Measurements from ENCODE around the gene SUGCT. TPM values are rescaled to one million over a fixed set of nuclear protein-coding genes. Genes with fewer than 3 reads are reported as not detected.
"Not testable (repeated sequence)": the region's sequence is repeated elsewhere in the genome, so short reads cannot be mapped to it uniquely, and the experiment has no call there.

SUGCT gene
- total RNA-seq, 1 donor from 2014 or later, result 8.4 TPM

DNA sequence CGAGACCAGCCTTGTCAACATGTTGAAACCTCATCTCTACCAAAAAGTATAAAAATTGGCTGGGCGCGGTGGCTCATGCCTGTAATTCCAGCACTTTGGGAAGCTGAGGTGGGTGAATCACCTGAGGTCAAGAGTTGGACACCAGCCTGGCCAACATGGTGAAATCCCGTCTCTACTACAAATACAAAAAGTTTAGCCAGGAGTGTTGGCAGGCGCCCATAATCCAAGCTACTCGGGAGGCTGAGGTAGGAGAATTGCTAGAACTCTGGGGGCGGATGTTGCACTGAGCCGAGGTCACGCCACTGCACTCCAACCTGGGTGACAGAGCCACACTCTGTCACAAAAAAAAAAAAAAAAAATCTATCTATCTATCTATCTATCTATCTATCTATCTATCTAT lies 279.9 kb downstream of the SUGCT start:
- intact Hi-C loops (cut with DNase I); DNase-seq; ATAC-seq (ENCODE audit: poor library complexity): not testable (repeated sequence)

DNA sequence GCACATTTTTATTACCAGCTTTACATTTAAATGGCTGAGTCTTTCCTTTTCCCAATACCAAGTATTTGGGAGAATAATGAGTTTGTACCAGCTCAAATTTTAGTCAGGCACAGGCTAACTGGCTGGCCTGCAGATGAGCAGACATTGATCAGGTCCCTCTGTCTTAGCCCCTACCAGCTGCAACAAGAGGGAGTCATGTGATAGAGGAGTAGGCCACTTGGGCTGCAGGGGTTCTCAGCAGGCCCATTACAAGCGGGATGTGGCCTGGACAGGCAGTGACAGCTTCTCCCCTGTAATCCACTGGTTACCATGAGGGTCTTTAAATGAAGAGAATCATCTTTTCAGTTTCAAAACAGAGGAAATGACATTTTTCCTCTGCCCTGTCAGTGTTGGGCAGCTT lies 283.6 kb downstream of the SUGCT start:
- ATAC-seq (ENCODE audit: poor library complexity) (no peak), DNase-seq (no peak)
- intact Hi-C loops (cut with DNase I), result no loop called here

DNA sequence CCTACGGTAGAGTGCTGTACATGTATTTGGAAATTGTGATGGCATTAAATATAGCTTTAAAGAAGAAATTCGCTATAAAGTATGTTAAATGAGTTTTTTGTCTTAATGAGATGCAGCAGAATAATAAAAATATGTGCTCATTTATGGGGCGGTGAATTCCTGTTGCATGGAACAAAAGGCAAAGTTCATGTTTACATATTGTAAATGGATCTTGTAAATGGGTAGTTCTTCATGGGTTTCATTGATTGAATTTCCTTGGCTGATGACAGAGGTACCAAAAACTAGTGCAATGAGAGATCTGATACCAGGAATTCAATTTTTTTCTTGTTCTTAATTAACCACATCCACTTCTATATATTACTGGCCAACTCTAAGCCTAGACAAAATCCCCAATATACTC lies 284.2 kb downstream of the SUGCT start:
- intact Hi-C loops (cut with DNase I), result no loop called here
- no peak for DNase-seq
- no peak for ATAC-seq (ENCODE audit: poor library complexity)

DNA sequence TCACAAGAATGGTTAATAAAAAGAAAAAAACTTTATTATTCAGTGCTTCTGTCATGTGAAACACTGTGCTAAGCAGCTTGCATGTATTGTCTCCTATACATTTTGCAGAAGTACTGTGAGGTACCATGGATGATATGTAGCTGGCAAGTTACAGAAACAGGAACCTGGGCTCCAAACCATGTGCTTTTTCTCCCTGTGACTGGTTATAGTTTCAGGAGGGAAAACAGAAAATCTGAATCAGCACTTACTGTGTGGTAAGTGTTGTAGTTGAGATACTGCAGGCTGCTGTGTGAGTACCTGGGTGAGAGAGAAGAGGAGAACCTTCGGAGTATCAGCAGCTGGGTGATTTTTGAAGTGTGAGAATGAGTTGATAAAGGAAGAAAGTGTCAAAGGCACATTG lies 285.0 kb downstream of the SUGCT start:
- intact Hi-C loops (cut with DNase I), result no loop called here
- ATAC-seq (ENCODE audit: poor library complexity) (no peak), DNase-seq (no peak)

DNA sequence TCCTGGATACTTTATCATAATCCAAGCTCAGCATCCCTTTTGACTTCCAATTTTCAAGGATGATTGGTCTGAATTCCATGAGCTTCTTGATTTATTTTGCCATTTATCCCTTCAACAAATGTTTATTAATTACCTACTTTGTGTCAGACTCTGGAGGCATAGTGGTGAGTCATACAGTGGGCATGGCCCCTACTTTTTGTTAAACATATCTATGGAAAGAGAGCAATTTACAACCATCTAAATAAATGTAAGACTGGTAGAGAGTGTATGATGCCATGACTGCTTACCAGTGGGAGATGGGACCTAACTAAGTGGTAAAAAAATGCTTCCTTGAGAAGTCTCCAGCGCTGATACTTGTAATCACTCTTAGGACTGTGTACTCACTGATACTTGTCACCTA lies 286.6 kb downstream of the SUGCT start:
- ATAC-seq (ENCODE audit: poor library complexity) (no peak), DNase-seq (no peak)
- intact Hi-C loops (cut with DNase I), result no loop called here

DNA sequence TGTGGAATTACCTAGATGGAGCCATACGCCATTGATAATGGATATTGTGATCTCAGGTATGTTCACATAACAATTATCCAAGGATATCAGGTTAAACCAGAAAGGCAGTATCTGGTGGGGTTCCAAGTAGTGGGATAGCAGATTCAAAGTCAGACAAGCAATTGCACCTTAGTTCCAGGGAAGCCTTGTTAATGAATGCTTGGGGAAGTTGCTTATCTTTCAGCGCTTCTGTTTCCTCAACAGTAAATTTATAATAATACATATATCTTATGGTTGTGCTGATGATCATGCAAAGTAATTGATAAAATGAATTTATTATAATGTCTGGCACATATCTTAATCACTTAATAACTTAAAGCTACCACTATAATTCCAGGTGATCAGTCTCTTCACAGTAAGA lies 290.9 kb downstream of the SUGCT start:
- DNase-seq (no peak), ATAC-seq (ENCODE audit: poor library complexity) (no peak)
- intact Hi-C loops (cut with DNase I), result no loop called here

DNA sequence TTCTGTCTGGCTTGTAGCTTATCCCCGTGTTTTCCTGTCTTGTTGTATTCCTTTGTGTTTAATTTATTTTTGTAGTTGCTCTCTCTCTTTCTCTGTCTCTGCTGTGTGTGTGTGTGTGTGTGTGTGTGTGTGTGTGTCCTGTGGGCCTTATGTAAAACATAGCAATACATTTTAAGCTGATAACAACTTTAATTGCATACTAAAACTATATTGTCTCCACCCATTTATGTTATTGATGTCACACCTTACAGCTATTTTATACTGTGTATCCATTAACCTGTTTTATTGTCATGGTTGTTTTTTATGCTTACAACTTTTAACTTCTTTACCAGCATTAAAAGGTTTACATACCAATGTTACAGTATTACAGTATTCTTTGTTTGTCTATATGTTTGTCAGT lies 293.6 kb downstream of the SUGCT start:
- ATAC-seq (ENCODE audit: poor library complexity) (no peak), DNase-seq (no peak)
- intact Hi-C loops (cut with DNase I), result no loop called here

DNA sequence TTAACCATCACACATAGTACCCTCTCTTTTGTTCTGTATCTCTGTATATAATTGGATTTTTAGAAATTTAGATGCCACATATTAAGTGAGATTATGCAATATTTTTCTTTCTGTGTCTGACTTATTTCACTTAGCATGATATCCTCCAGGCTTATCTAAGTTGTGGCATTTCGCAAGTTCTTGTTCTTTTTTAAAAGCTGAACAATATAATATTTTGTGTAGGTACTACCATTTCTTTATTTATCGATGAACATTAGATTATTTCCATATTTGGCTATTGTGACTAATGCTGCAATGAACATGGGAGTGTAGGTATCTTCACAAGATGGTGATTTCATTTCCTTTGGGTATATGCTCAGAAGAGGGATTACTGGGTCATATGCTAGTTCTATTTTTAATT lies 295.0 kb downstream of the SUGCT start:
- ATAC-seq (ENCODE audit: poor library complexity) (no peak), DNase-seq (no peak)
- intact Hi-C loops (cut with DNase I), result no loop called here

DNA sequence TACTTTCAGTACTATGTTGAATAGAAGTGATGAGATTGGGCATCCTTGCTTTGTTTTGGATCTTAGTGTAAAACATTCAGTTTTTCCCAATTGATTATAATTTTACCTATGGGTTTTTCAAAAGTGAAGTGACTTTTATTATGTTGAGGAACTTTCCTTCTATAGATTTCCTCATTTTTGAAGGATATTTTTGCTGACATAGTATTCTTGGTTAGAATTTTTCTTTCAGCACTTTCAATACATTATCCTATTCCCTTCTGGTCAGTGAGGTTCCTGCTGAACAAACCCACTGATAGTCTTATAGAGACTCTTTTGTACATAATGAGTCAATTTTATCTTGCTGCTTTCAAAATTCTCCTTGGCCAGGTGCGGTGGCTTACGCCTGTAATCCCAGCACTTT lies 297.2 kb downstream of the SUGCT start:
- DNase-seq, result no peak
- no peak for ATAC-seq (ENCODE audit: poor library complexity)
- intact Hi-C loops (cut with DNase I), result no loop called here

DNA sequence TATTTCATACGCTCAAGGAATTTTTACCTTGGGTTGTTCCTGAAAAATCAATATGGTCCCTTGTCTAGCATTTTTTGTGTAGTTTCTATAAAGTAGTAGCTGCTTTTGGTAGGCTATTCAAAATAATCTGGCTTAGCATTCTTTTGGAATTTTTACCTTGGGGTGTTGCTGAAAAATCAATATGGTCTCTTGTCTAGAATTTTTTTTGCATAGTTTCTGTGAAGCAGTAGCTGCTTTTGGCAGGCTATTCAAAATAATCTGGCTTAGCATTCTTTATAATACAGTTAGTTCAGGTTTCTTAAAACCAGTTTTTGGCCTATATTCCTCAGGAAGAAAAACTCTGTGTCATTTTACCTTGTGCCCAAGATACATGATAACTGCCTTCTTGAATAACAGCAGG lies 301.9 kb downstream of the SUGCT start:
- intact Hi-C loops (cut with DNase I), result no loop called here
- DNase-seq (no peak), ATAC-seq (ENCODE audit: poor library complexity) (no peak)

DNA sequence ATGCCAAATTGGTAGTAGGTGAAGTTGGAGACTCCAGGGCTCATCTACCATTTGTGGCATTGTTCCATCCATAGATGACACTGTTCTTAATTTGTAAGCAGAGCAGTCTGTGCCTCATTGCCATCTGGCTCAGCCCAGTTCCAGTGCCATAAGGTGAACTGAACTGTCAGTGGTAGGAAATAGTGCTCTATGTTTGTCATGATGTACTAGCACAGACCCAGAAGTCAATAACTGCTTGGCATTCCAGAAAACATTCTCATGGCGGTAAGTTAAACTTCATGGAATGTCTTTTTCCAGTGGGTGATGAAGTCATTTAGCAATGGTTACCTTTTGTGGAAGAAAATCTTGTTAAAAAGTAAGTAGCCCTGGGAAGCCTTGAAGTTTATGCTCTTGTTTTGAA lies 302.7 kb downstream of the SUGCT start:
- intact Hi-C loops (cut with DNase I), result no loop called here
- DNase-seq (no peak), ATAC-seq (ENCODE audit: poor library complexity) (no peak)

DNA sequence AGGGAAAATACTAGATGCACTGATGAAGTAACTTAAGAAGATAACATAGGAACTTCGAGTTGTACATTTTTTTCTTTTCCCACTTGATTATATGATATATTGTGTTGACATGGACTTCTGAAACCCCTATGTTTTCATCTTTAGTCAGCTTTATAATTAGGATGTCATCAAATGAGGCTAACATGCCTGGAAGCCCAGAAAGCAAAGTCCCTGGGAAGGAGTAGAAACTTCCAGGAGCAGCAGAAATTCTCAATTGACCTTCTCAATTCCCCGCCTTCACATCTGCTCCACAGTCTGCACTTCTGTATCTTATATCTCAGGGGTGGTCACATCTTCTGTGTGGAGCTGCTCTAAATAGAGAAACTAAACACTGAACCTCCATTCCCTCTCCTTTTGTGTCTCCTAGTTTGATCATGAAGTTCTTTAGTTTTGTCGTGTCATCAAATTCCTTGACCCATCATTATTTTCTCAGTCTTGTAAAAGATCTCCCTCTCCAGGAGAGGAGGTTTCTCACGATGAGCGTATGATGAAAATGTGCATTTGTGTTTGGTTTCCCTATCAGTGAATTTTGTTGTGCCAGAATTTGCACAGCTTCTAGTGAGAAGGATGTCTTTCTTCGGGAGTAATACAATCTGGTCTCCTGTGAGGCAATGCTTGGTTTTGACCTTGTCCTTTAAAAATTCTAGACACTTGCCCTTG lies 303.3 kb downstream of the SUGCT start:
- intact Hi-C loops (cut with DNase I), result no loop called here
- ATAC-seq (ENCODE audit: poor library complexity) (no peak), DNase-seq (no peak)

DNA sequence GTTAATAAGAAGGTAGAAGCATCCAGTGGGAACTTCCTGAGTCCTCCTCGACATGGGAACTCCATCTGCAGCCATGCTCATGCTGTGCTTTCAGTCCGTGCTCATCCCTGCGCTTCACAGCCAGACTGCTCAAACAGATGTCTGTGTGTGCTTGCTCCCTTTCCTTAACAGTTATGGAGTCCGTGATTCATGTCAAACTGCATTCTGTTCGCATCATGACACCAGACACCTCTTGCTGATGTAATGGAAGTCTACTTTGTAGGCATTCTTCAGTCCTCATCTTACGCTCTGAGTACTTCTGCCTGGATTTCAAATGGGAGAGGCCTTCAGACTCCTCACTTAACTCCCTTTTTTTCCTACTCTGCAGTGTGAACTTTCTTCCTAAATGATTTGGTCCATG lies 304.9 kb downstream of the SUGCT start:
- ATAC-seq (ENCODE audit: poor library complexity), result no peak
- no peak for DNase-seq
- intact Hi-C loops (cut with DNase I), result no loop called here

DNA sequence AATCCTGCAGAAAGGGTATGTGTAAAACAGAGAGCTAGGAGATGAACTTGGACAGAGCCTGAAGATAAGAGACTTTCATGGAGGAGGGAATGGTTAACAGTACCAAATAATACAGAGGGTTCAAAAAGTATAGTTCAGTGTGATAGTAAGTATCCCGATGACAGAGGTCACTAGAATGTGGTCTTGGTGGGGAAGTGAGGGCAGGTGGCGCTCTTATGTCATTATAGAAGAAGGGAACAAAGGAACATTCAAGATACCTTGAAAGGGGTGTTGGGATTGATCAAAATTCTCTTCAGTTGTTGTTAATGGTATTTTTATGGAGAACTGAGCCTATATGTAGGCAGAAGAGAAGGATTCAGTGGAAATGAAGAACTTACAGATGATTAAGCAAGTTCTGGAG lies 312.5 kb downstream of the SUGCT start:
- ATAC-seq (ENCODE audit: poor library complexity), result no peak
- intact Hi-C loops (cut with DNase I), result no loop called here
- DNase-seq, result no peak

DNA sequence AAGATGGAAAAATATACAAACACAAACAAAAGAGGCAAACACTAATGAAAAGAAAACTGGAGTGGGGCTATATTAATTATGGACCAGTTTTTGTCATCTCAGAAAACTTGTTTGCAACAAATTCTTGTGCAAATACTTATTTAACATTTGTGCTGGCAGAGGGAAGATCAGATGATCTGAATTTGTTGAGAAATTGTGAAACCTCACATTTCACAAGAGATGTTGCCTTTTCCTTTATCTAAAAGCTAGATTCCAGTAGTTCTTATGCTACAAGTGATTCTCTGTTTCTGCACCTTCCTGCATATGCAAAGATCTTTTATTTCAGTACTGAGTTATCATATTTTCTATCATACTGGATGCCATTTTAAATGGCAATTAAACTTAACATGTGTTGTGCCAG lies 320.7 kb downstream of the SUGCT start:
- DNase-seq (no peak), ATAC-seq (ENCODE audit: poor library complexity) (no peak)
- intact Hi-C loops (cut with DNase I), result no loop called here

DNA sequence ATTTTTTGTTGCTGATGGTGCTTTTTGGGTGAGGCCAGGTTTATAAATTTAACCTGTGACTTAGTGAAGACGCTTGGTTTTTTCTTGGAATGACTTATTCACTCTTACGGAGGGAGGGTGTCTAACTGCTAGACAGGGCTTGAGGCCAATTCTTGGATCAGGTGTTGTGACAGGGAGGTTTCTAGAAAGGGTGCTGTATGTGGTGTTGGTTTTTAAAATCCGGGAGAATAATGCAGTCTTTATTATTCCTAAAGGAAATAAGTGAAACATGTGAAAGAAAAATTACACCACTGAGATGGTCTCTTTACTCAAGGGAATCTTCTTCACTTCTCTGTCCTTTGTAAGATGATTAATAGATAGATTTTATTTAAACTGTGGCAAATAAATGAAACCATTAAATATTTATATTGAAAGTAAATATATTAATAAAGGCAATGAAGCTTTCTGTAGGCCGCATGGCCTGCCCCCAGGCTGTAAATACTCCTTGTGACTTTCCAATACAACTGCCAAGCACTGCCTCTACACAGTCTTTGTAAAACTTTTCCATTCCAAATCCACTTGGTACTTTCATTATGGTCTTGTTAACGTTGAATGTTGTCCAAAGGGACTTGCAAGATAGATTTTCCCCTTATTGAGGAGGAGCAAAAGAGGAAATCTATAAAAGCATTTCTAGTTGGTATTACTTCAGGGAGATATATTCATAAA lies 323.1 kb downstream of the SUGCT start:
- intact Hi-C loops (cut with DNase I), result no loop called here
- DNase-seq (no peak), ATAC-seq (ENCODE audit: poor library complexity) (no peak)

DNA sequence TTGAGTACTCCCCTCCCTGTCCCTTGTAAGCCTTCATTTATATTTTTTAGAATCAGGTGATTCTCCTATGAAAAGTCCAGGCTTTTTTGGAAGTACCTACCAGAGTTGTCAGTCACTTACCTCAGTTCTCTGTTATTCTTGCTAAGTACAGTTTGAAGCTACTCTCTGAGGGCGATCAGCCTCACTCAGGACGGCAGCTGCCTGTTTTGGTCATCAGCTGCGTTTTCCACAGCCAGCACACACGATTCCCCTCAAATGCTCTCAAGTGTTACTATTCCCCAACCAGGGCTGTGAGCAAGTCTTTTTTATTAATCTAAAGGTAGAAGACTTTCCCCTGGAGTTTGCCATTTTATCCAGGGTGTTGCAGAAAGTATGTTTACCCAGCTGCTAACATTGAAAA lies 328.6 kb downstream of the SUGCT start:
- intact Hi-C loops (cut with DNase I), result no loop called here
- DNase-seq (no peak), ATAC-seq (ENCODE audit: poor library complexity) (no peak)

DNA sequence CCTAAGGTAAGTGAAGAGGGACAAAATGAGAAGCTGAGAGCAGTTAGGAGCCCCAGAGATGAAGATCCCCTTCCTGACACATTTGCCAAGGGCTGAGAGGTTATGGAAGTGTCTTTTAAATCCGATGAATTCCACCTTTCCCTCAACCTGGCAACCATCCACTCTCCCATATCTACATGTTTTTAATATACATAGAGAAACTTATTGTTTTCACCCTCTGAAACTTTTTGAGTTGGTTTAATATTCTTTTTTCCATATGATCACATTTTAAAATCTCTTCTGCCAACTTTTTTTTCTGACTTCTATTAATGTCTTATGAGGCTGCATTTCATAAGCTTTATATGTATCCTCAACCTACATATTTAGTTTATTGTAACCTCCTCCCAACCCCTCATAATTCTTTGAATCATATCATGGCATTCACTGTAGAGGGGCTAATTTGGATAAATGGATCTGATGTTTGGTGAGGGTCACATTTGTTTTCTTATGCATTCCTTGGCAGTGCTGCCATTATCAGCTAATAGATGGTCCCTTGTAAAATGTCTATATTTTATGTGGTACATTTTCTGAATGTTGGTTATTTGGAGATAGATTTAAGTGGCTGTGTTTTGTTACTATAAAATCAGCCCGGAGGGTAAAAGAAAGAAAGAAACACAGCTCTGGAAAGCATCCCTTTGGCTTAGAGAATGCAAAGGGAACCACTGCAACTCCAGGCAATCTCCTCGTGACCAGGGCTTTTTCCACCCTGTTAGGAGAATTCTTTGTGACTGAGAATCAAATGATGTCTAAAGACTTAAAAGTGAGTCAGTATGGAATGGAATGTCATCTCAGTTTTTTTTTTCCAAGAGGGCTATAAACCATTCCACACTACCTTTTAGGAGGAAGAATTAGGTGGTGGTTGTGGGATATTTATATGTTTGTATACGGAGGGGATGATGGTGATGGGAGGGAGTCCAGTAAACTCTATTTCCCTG lies 334.4 kb downstream of the SUGCT start:
- intact Hi-C loops (cut with DNase I), result no loop called here

DNA sequence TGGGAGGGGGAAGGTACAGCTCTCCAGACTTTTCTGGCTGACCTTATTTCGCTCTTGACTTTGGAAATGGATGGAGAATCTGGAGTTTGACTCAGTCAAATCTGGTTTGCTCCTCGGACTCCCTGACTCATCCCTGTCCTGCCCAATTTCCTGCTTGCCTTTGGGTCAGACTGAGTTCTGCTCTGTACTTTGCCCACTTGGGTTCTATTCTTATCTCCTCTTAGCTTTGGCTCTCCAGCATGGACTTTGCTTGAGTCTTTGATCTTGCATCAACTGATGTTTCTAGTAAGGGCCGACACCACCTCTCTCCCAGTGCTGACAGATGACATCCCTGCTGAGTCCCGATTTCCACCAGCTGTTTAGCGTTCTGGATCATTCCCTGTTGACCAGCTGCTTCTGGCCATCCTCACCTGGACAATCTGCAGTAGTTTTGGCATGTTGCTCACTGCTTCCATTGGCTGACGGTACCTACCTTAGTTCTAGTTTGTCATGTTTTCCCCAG lies 335.3 kb downstream of the SUGCT start:
- ATAC-seq (ENCODE audit: poor library complexity) (no peak), DNase-seq (no peak)
- intact Hi-C loops (cut with DNase I), result no loop called here

More for the DNA sequence above, 334.4 kb downstream of the SUGCT start:
- ATAC-seq (ENCODE audit: poor library complexity) (no peak), DNase-seq (no peak)
